T-cell (primary cell): ENCODE measurements around the gene PREX1. TPM values are rescaled to one million over a fixed set of nuclear protein-coding genes. Genes with fewer than 3 reads are reported as not detected.
"Not testable (repeated sequence)": the region's sequence is repeated elsewhere in the genome, so short reads cannot be mapped to it uniquely, and the experiment has no call there.

Source experiments
- ATAC-seq, 4 experiments: fragments of 200-7000 bp in 3 of 4; fragments of 150-1000 bp in 1 of 4; cut with Tn5 transposase; replicated peaks in 1 of 4; 1 replicate in 3 of 4; 2 replicates in 1 of 4; pipeline ENCODE4 v1.10.0; 2021; ENCODE audit warnings: moderate library complexity in 3 of 4, mild to moderate bottlenecking in 2 of 4, moderate number of reproducible peaks in 1 of 4
- CTCF ChIA-PET, 2 donors: fragments of 300-600 bp; sonication (Branson Sonifier 250); formaldehyde crosslinking; loops; one replicate each; lab custom pipeline; 2022; ENCODE audit warnings: antibody characterized with exemption in 2 of 2; lab: Charles Lee
- POLR2A ChIA-PET, 2 donors: fragments of 300-600 bp; sonication (Branson Sonifier 250); formaldehyde crosslinking; loops; one replicate each; lab custom pipeline; 2022; ENCODE audit warnings: antibody characterized with exemption in 2 of 2; lab: Charles Lee
- DNase-seq, 35 experiments: peaks; one replicate each; pipeline versions ENCODE4 v3.0.0 to v3.0.0-alpha.2; 2013 to 2023
- H3K27ac ChIP-seq: one replicate; pipeline ENCODE4 v1.5.1; 2013; ENCODE audit warnings: low read length
- H3K27me3 ChIP-seq, 2 experiments: replicated peaks in 1 of 2; 1 replicate in 1 of 2; 2 replicates in 1 of 2; pipeline versions ENCODE4 v1.6.1 to v1.7.0; 2013; ENCODE audit warnings: low read length in 1 of 2, mixed read lengths in 1 of 2; ENCODE audit not compliant: control insufficient read depth in 2 of 2, insufficient read depth in 2 of 2; ENCODE audit errors: extremely low read depth in 1 of 2
- H3K36me3 ChIP-seq, 2 donors: 1 replicate in 1 of 2; 2 replicates in 1 of 2; pipeline versions ENCODE4 v1.6.1 to v1.7.0; 2013; ENCODE audit warnings: low read length in 1 of 2; ENCODE audit not compliant: control insufficient read depth in 2 of 2, insufficient read depth in 1 of 2; ENCODE audit errors: extremely low read depth in 1 of 2
- H3K4me1 ChIP-seq, 2 experiments: 1 replicate in 1 of 2; 2 replicates in 1 of 2; pipeline versions ENCODE4 v1.6.1 to v1.7.0; 2013; ENCODE audit warnings: low read length in 2 of 2, mixed read lengths in 1 of 2; ENCODE audit not compliant: insufficient read depth in 2 of 2, control insufficient read depth in 1 of 2; ENCODE audit errors: extremely low read depth in 1 of 2
- H3K4me3 ChIP-seq, 2 donors: 1 replicate in 1 of 2; 2 replicates in 1 of 2; pipeline versions ENCODE4 v1.5.1 to v1.7.0; 2013; ENCODE audit warnings: mild to moderate bottlenecking in 2 of 2, low read length in 1 of 2, moderate library complexity in 1 of 2; ENCODE audit not compliant: control insufficient read depth in 1 of 2; ENCODE audit errors: extremely low read depth in 1 of 2
- H3K9me3 ChIP-seq: 2 replicates; pipeline ENCODE4 v1.7.0; 2013
- H3K27ac Mint-ChIP-seq, 2 donors: one replicate each; pipeline ENCODE4 v1.8.0; 2020 to 2021; ENCODE audit warnings: mild to moderate bottlenecking in 2 of 2, mixed read lengths in 2 of 2
- H3K27me3 Mint-ChIP-seq, 2 donors: one replicate each; pipeline ENCODE4 v1.8.0; 2021 to 2022; ENCODE audit warnings: mixed read lengths in 2 of 2
- H3K36me3 Mint-ChIP-seq: one replicate; pipeline ENCODE4 v1.8.0; 2021; ENCODE audit warnings: mixed read lengths
- H3K4me1 Mint-ChIP-seq, 3 donors: one replicate each; pipeline ENCODE4 v1.8.0; 2020 to 2022; ENCODE audit warnings: mixed read lengths in 3 of 3, mild to moderate bottlenecking in 1 of 3
- H3K4me3 Mint-ChIP-seq, 3 donors: one replicate each; pipeline ENCODE4 v1.8.0; 2020 to 2022; ENCODE audit warnings: mild to moderate bottlenecking in 3 of 3, mixed read lengths in 3 of 3, moderate library complexity in 3 of 3
- H3K9me3 Mint-ChIP-seq, 3 donors: one replicate each; pipeline ENCODE4 v1.8.0; 2020 to 2022; ENCODE audit warnings: mixed read lengths in 3 of 3
- WGBS: methylation state at CpG from one replicate; pipeline ENCODE4 v1.1.5; 2013; ENCODE audit warnings: missing lambda C conversion rate; ENCODE audit not compliant: insufficient coverage; 5-methylcytosine and 5-hydroxymethylcytosine counted together
- total RNA-seq, 35 experiments: library from RNA in 6 of 35; stranded (reverse) in 6 of 35; fragments of 120-200 nt in 1 of 35; gene quantifications; one replicate each; pipeline versions ENCODE4 v1.2.1 to v1.2.4 and lab custom pipeline; 2013 to 2026

PREX1 gene
- 100 to 1,000 TPM in 4 of 5 donors, 10 to 100 TPM in 1; 99.2 to 181 (median 137) TPM for total RNA-seq
- total RNA-seq (2013), result 111 TPM
- total RNA-seq (lab: John Stamatoyannopoulos, UW), result 116 to 654 (median 339) reads per million in 29 experiments

- Mint-ChIP-seq H3K4me1 (peaks cover 11 to 44% (median 32%) of the 10 kb centered on the region in 3 donors), H3K9me3 (no peaks in the 10 kb centered on the region), H3K27ac (peak within 1 kb of the TSS; percentile 82 to 98), H3K4me3 (peak within 1 kb of the TSS; percentile 94 to 96 (median 95)), H3K36me3 (no peaks in the 10 kb centered on the region), H3K27me3 (no peaks in the 10 kb centered on the region)
- WGBS, result 4% methylated on average over 109 of the region's 128 CpGs
- Histone ChIP-seq H3K36me3 (no peaks in the 10 kb centered on the region), H3K4me1 (peaks cover 14 to 35% of the 10 kb centered on the region in 2 experiments), H3K4me3 (peak within 1 kb of the TSS; percentile 88 to 90), H3K27me3 (peaks cover 0 to 2% of the 10 kb centered on the region in 2 experiments), H3K27ac (peak within 1 kb of the TSS; percentile 82), H3K9me3 (no peaks in the 10 kb centered on the region)
- ChIA-PET CTCF (interaction anchor here in 1 of 2 donors (0.7 kb wide), 1 partner anchor 141 kb away, joined by 4 read pairs; no protein-coding TSS in a partner anchor), POLR2A (interaction anchor here in 1 of 2 donors (0.6 kb wide), 2 partner anchors 91 to 1349 kb away, joined by 3 read pairs; no protein-coding TSS in a partner anchor)
- ATAC-seq (peak; percentile 76 to 80 (median 77)), DNase-seq (peak; percentile 53 to 91 (median 71))
These were observed at the start of gene PREX1 for GRCh38 chr20:48827855-48828733. TSS of gene PREX1 (minus strand) at chr20:48827999. CDS start at chr20:48827860, 139 bp downstream.

GRCh38 chr20:48877304-48877703 is 49.5 kb upstream of the PREX1 start:
- Histone ChIP-seq H3K27ac (no peak overlapping the region), H3K27me3 (no peaks in the 10 kb centered on the region), H3K9me3 (no peaks in the 10 kb centered on the region), H3K4me3 (no peak overlapping the region), H3K36me3 (no peaks in the 10 kb centered on the region), H3K4me1 (peaks cover 0 to 8% of the 10 kb centered on the region in 2 experiments)
- Mint-ChIP-seq H3K4me3 (no peak overlapping the region), H3K27me3 (no peaks in the 10 kb centered on the region), H3K4me1 (peaks cover 6 to 13% (median 10%) of the 10 kb centered on the region in 3 donors), H3K36me3 (no peaks in the 10 kb centered on the region), H3K27ac (no peak overlapping the region), H3K9me3 (no peaks in the 10 kb centered on the region)
- ChIA-PET CTCF (interaction anchor here in 1 of 2 donors (0.6 kb wide), 1 partner anchor 27 kb away, joined by 12 read pairs; no protein-coding TSS in a partner anchor), POLR2A (no interaction called here)
- WGBS, result no CpG with 5 or more reads among the region's 2 CpGs
- DNase-seq (peak in 4 of 35 experiments; percentile 7 to 11 (median 10)), ATAC-seq (no peak)

GRCh38 chr20:48875914-48876240 is 48.1 kb upstream of the PREX1 start:
- ChIA-PET CTCF (interaction anchor here in 1 of 2 donors (0.6 kb wide), 1 partner anchor 39 kb away, joined by 4 read pairs; no protein-coding TSS in a partner anchor), POLR2A (no interaction called here)
- Histone ChIP-seq H3K27ac (no peak overlapping the region), H3K4me1 (peaks cover 0 to 8% of the 10 kb centered on the region in 2 experiments), H3K36me3 (no peaks in the 10 kb centered on the region), H3K9me3 (no peaks in the 10 kb centered on the region), H3K4me3 (no peak overlapping the region), H3K27me3 (no peaks in the 10 kb centered on the region)
- ATAC-seq, result no peak
- Mint-ChIP-seq H3K27ac (no peak overlapping the region), H3K27me3 (no peaks in the 10 kb centered on the region), H3K4me3 (no peak overlapping the region), H3K4me1 (peaks cover 9 to 13% (median 12%) of the 10 kb centered on the region in 3 donors), H3K36me3 (no peaks in the 10 kb centered on the region), H3K9me3 (no peaks in the 10 kb centered on the region)
- no peak for DNase-seq
- WGBS, result 70% methylated on average over 2 of the region's 5 CpGs

GRCh38 chr20:48875233-48875913 is 47.6 kb upstream of the PREX1 start:
- 84% methylated on average over 17 of the region's 17 CpGs for WGBS
- H3K27ac Mint-ChIP-seq, result no peak overlapping the region

GRCh38 chr20:48869442-48869841 is 41.6 kb upstream of the PREX1 start:
- POLR2A ChIA-PET, H3K9me3 Mint-ChIP-seq, H3K4me1 ChIP-seq, H3K36me3 Mint-ChIP-seq, H3K9me3 ChIP-seq, H3K27me3 Mint-ChIP-seq, DNase-seq, ATAC-seq, H3K27ac ChIP-seq, H3K4me3 Mint-ChIP-seq, H3K4me3 ChIP-seq, CTCF ChIA-PET, H3K27me3 ChIP-seq, H3K36me3 ChIP-seq: not testable (repeated sequence)
- Mint-ChIP-seq H3K4me1 (peaks cover 5 to 12% (median 9%) of the 10 kb centered on the region in 3 donors), H3K27ac (peak overlapping the region in 1 of 2 donors; percentile 44)

More at GRCh38 chr20:48875233-48875913, 47.6 kb upstream of the PREX1 start:
- Mint-ChIP-seq H3K4me3 (no peak overlapping the region), H3K9me3 (no peaks in the 10 kb centered on the region), H3K27me3 (no peaks in the 10 kb centered on the region), H3K36me3 (no peaks in the 10 kb centered on the region), H3K4me1 (peaks cover 9 to 13% (median 12%) of the 10 kb centered on the region in 3 donors)
- Histone ChIP-seq H3K27me3 (no peaks in the 10 kb centered on the region), H3K9me3 (no peaks in the 10 kb centered on the region), H3K4me1 (peaks cover 0 to 8% of the 10 kb centered on the region in 2 experiments), H3K36me3 (no peaks in the 10 kb centered on the region), H3K27ac (no peak overlapping the region), H3K4me3 (no peak overlapping the region)
- POLR2A ChIA-PET, result interaction anchor here in 1 of 2 donors (0.6 kb wide), 1 partner anchor 367 kb away, joined by 3 read pairs; no protein-coding TSS in a partner anchor
- CTCF ChIA-PET, result no interaction called here
- DNase-seq, result no peak
- no peak for ATAC-seq

GRCh38 chr20:48866936-48867335 is 39.1 kb upstream of the PREX1 start:
- ChIA-PET CTCF (interaction anchor here in 1 of 2 donors (0.6 kb wide), 1 partner anchor 1722 kb away, joined by 5 read pairs; no protein-coding TSS in a partner anchor), POLR2A (no interaction called here)
- Mint-ChIP-seq H3K9me3 (no peaks in the 10 kb centered on the region), H3K36me3 (no peaks in the 10 kb centered on the region), H3K27ac (no peak overlapping the region), H3K27me3 (peaks cover 0 to 3% of the 10 kb centered on the region in 2 donors), H3K4me1 (peaks cover 2 to 6% (median 5%) of the 10 kb centered on the region in 3 donors), H3K4me3 (no peak overlapping the region)
- WGBS, result no CpG with 5 or more reads among the region's 1 CpG
- no peak for ATAC-seq
- H3K4me1 ChIP-seq, result peaks cover 0 to 3% of the 10 kb centered on the region in 2 experiments
- H3K27me3 ChIP-seq, result peaks cover 0 to 4% of the 10 kb centered on the region in 2 experiments
- H3K36me3 ChIP-seq, result no peaks in the 10 kb centered on the region
- no peak for DNase-seq
- H3K4me3 ChIP-seq, result no peak overlapping the region
- H3K9me3 ChIP-seq, result no peaks in the 10 kb centered on the region
- no peak overlapping the region for H3K27ac ChIP-seq
